Fibroblast of villous mesenchyme (primary cell): ENCODE results near the gene DOK6. TPM values are rescaled to one million over a fixed set of nuclear protein-coding genes. Genes with fewer than 3 reads are reported as not detected.

Experiments used
- DNase-seq: peaks from one replicate; pipeline ENCODE4 v3.0.0-alpha.2; 2010; ENCODE audit warnings: low read depth
- H3K4me3 ChIP-seq: 2 replicates; pipeline ENCODE4 v1.5.1; 2011; ENCODE audit warnings: low read depth, mild to moderate bottlenecking, low read length
- total RNA-seq: library from RNA; depleted of rRNA; stranded (reverse); fragments of >200 nt; gene quantifications from 2 replicates; pipeline ENCODE4 v1.2.3, GENCODE V29; 2012
- TF ChIP-seq, protein P1 (sequence below): IDR thresholded peaks from 2 replicates; pipeline ENCODE4 v1.5.1; 2012; ENCODE audit warnings: low read depth, mild to moderate bottlenecking, low read length; ENCODE audit not compliant: insufficient read depth

The DOK6 gene
- total RNA-seq, 1 donor = 6.9 TPM

DNA sequence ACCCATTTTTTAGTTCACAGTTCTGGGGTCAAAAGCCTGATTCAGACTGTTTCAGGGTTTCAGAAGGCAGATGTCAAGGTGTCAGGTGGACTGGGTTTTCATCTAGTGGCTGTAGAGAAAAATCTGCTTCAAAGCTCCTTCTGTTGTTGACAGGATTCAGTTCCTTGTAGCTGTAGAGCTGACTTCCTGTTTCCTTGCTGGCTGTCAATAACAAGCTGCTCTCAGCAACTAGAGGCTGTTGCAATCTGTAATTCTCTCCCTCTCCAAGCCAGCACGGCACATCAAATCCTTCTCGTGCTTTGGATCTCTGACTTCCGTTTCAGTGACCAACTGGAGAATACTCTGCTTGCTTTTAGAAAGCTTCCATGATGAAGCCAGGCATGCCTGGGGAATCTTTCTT is 179.4 kb downstream of the DOK6 start:
- H3K4me3 ChIP-seq = no peak overlapping the region
- peak; percentile 27 for DNase-seq
- TF ChIP-seq, protein P1, sequence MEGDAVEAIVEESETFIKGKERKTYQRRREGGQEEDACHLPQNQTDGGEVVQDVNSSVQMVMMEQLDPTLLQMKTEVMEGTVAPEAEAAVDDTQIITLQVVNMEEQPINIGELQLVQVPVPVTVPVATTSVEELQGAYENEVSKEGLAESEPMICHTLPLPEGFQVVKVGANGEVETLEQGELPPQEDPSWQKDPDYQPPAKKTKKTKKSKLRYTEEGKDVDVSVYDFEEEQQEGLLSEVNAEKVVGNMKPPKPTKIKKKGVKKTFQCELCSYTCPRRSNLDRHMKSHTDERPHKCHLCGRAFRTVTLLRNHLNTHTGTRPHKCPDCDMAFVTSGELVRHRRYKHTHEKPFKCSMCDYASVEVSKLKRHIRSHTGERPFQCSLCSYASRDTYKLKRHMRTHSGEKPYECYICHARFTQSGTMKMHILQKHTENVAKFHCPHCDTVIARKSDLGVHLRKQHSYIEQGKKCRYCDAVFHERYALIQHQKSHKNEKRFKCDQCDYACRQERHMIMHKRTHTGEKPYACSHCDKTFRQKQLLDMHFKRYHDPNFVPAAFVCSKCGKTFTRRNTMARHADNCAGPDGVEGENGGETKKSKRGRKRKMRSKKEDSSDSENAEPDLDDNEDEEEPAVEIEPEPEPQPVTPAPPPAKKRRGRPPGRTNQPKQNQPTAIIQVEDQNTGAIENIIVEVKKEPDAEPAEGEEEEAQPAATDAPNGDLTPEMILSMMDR = no peak

DNA sequence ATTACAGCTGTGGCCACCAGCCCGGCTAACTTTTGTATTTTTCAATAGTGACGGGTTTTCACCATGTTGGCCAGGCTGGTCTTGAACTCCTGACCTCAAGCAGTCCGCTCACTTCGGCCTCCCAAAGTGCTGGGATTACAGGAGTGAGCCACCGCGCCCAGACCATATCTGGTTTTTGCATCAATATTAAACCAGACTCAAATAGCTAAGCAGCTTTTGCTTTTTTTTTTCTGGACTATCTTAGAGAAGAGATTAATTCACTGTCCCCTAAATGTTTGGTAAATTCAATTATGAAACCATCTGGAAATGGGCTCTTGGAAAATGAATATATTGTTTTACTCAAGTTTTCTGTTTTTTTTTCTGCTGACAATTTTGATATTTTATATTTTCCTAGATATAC is 183.7 kb downstream of the DOK6 start:
- no peak overlapping the region for H3K4me3 ChIP-seq
- DNase-seq = no peak
- TF ChIP-seq, protein P1 = no peak

DNA sequence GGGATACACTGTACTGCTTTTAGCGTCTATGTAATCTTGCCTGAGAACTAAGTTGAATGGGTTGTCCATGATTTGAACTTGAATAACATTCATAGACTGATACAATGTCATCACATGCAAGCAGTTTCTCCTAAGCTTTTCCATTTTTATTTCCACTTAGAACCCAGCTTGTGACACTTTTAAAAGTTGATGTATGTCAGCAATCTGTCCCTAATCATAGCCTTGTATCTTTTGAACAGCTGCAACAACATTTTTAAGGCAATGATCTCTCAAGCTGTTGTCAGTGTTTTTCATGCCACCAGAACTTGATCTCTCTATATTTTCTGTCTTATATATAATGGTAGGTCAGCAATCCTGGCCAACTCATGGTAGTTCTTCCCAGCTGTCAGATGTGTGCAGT is 185.0 kb downstream of the DOK6 start:
- H3K4me3 ChIP-seq = no peak overlapping the region
- DNase-seq = no peak
- TF ChIP-seq, protein P1 = no peak

DNA sequence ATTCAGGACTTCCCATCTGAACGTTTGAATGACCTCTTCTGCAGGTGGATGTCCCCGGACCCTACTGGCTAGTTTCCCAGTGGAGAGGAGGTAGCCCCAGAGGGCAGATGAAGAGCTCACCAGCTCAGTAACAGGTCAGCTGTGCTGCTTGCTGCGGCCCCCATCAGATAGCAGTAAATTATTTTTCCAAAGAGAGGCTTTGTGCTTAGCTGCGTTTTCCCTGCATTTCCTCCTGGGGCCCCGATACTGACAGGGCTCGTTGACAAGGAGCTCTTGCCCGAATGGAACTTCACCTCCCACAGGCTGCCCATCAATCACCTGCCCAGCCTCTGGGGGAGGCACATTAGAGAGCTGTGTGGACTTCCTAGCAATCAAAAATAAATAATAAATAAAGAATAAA is 185.8 kb downstream of the DOK6 start:
- no peak overlapping the region for H3K4me3 ChIP-seq
- DNase-seq = no peak
- TF ChIP-seq, protein P1 = no peak

DNA sequence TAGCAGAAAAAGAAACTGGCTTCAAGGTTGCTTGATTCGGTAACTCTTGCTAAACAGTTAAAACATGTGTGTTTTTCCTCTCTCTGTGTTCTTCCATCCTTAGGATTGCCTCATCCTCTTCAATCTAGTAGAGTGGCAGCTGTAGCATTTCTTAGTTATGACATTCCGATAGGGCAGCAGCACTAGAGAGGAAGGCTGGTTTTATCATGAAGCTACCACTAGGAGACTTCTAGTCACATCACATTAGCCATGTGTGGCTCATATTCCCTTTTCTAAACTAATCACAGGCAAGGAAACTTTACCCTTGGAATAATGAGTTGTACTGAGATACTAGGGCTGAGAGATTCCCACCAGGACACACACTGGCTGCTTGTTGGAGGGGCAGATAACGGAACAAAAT is 187.6 kb downstream of the DOK6 start:
- DNase-seq = no peak

DNA sequence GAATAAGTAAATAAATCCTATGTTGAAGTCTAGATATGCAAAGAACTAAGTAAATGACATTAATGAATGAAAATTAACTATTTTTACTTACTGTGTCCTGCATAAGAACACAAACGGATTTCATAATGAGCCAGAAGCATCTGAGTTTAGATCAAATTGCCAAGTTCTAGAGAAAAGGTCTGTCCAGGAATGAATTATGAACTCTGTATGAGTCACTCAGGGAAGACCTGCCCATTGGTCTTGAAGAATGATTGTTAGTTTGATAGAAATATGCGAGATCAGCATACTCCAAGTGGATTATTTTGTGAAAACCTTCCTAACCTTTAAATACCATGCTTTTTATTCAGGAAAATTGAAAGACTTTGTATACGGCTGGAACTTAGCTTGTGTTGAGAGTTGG is 189.5 kb downstream of the DOK6 start:
- no peak overlapping the region for H3K4me3 ChIP-seq
- TF ChIP-seq, protein P1 = no peak
- DNase-seq = peak; percentile 1

More for the DNA sequence above, 187.6 kb downstream of the DOK6 start:
- no peak overlapping the region for H3K4me3 ChIP-seq
- TF ChIP-seq, protein P1 = peak; percentile 9

DNA sequence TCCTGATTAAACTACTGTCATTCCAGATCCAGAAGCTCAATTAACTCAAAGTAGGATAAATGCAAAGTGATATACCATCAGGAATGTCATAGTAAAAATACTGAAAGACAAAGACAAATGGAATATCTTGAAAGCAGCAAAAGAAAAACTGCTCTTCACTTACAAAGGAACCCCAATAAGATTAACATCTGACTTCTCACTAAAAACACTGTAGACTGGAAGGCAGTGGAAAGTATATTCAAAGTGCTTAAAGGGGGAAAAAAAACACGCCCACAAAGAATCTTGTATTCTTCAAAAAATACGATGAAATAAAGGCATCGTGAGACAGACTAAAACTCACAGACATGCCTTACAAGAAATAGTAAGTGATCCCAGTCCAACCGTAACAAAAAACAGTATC is 195.7 kb downstream of the DOK6 start:
- TF ChIP-seq, protein P1 = no peak
- H3K4me3 ChIP-seq = no peak overlapping the region
- no peak for DNase-seq
